GM19240 (cell line): ENCODE measurements around the gene SLC39A11.

Experiments used
- DNase-seq: peaks from one replicate; pipeline ENCODE4 v3.0.0; 2011; ENCODE audit warnings: low spot score; ENCODE audit not compliant: insufficient read length

The SLC39A11 gene

GRCh38 chr17:72603420-72604242 is 488.9 kb downstream of the SLC39A11 start:
- DNase-seq = no peak

- no peak for DNase-seq
Observed at GRCh38 chr17:72602517-72603419, 489.7 kb downstream of the SLC39A11 start.

GRCh38 chr17:72600934-72601333 is 491.6 kb downstream of the SLC39A11 start:
- no peak for DNase-seq

GRCh38 chr17:72599891-72600290 is 492.6 kb downstream of the SLC39A11 start:
- no peak for DNase-seq

- no peak for DNase-seq
Observed at GRCh38 chr17:72598695-72599094, 493.8 kb downstream of the SLC39A11 start.

GRCh38 chr17:72597354-72598087 is 495.0 kb downstream of the SLC39A11 start:
- DNase-seq = no peak
